K562 (cell line): ENCODE data around the gene GCGR. TPM values are rescaled to one million over a fixed set of nuclear protein-coding genes. Genes with fewer than 3 reads are reported as not detected.

Experiments
- FOSL1 ChIP-seq: fragments of 200-800 bp; sonication (Bioruptor generic); conservative IDR thresholded peaks from 2 replicates; pipeline ENCODE4 v1.6.1; 2016; ENCODE audit warnings: missing genetic modification characterization, missing compliant biosample characterization
- NR4A1 ChIP-seq, 2 experiments: fragments of 250-450 bp in 1 of 2; fragments of 450-650 bp in 1 of 2; sonication (Bioruptor Pico) in 1 of 2; IDR thresholded peaks; 2 replicates each; pipeline versions ENCODE4 v1.4.0 to v1.6.1; 2016 to 2020; ENCODE audit warnings: mild to moderate bottlenecking in 2 of 2, missing compliant biosample characterization in 1 of 2, missing genetic modification characterization in 1 of 2, moderate library complexity in 1 of 2
- RB1 ChIP-seq: fragments of 450-650 bp; IDR thresholded peaks from 2 replicates; pipeline ENCODE4 v1.6.1; 2017; ENCODE audit warnings: low read depth, mild to moderate bottlenecking
- RBM39 ChIP-seq: fragments of 200-400 bp; formaldehyde crosslinking; optimal IDR thresholded peaks from 2 replicates; pipeline ENCODE3; 2018; ENCODE audit warnings: low read depth, low read length
- RHOXF2B ChIP-seq: fragments of 250-450 bp; sonication (Bioruptor Pico); conservative IDR thresholded peaks from 2 replicates; pipeline ENCODE4 v1.5.1; 2021
- SRSF1 ChIP-seq: fragments of 200-400 bp; formaldehyde crosslinking; IDR thresholded peaks from 2 replicates; pipeline ENCODE4 v1.6.1; 2017; ENCODE audit warnings: mild to moderate bottlenecking, low read depth, low read length, moderate library complexity
- TGIF2 ChIP-seq: sonication (generic); formaldehyde crosslinking; IDR thresholded peaks from 2 replicates; pipeline ENCODE4 v1.8.1; 2022; ENCODE audit warnings: mild to moderate bottlenecking, missing genetic modification reagents, moderate library complexity
- ZKSCAN3 ChIP-seq: fragments of 250-450 bp; sonication (Bioruptor Pico); IDR thresholded peaks from 2 replicates; pipeline ENCODE4 v1.4.0; 2020
- ZNF197 ChIP-seq: fragments of 200-800 bp; sonication (Bioruptor generic); IDR thresholded peaks from 2 replicates; pipeline ENCODE4 v1.6.1; 2016; ENCODE audit warnings: low read depth, missing genetic modification characterization, missing compliant biosample characterization
- ZNF57 ChIP-seq: fragments of 450-650 bp; formaldehyde crosslinking; IDR thresholded peaks from 2 replicates; pipeline ENCODE4 v1.4.0; 2020; ENCODE audit warnings: mild to moderate bottlenecking, moderate library complexity
- polyA plus RNA-seq, 8 experiments: library from polyadenylated mRNA; depleted of rRNA in 4 of 8; stranded (reverse) in 5 of 8; unstranded in 3 of 8; fragments of >200 nt; fragmentation: Nextera tagmentation in 2 of 8; fragmentation: Illumina TruSeq in 1 of 8; extraction: Ambion mirVana in 2 of 8; extraction: Trizol in 1 of 8; gene quantifications; 2 replicates each; pipeline versions ENCODE4 v1.2.1 to v1.2.3, GENCODE V29; 2011 to 2014; ENCODE audit warnings: inconsistent platforms in 1 of 8, missing spikeins in 1 of 8
- total RNA-seq, 7 experiments: library from RNA; depleted of rRNA in 6 of 7; stranded (reverse); fragments of >200 nt in 6 of 7; fragmentation: Illumina TruSeq in 2 of 7; extraction: Trizol in 2 of 7; gene quantifications; 2 replicates each; pipeline versions ENCODE4 v1.2.1 to v1.2.3, GENCODE V29; 2011 to 2021; ENCODE audit warnings: low replicate concordance in 1 of 7
- TF ChIP-seq, protein P1 (sequence below): fragments of 250-450 bp; sonication (Bioruptor Pico); IDR thresholded peaks from 2 replicates; pipeline ENCODE4 v1.4.0; 2020; ENCODE audit warnings: mild to moderate bottlenecking, moderate library complexity
- TF ChIP-seq, protein P2 (sequence below): fragments of 450-650 bp; formaldehyde crosslinking; IDR thresholded peaks from 2 replicates; pipeline ENCODE4 v1.4.0; 2020; ENCODE audit warnings: mild to moderate bottlenecking, moderate library complexity
- TF ChIP-seq, protein P3 (sequence below): fragments of 450-650 bp; IDR thresholded peaks from 2 replicates; pipeline ENCODE4 v1.6.1; 2017; ENCODE audit warnings: antibody characterized with exemption, mild to moderate bottlenecking
- TF ChIP-seq, protein P4 (sequence below): fragments of 200-800 bp; sonication (Bioruptor generic); IDR thresholded peaks from 2 replicates; pipeline ENCODE4 v1.6.1; 2017; ENCODE audit warnings: missing genetic modification characterization, missing compliant biosample characterization
- TF ChIP-seq, protein P5 (sequence below), 2 experiments: fragments of 200-800 bp in 1 of 2; sonication (Bioruptor generic) in 1 of 2; sonication (generic) in 1 of 2; formaldehyde crosslinking in 1 of 2; IDR thresholded peaks in 1 of 2; conservative IDR thresholded peaks in 1 of 2; 2 replicates each; pipeline versions ENCODE4 v1.5.0 to v1.6.1; 2016 to 2020; ENCODE audit warnings: missing compliant biosample characterization in 1 of 2, missing genetic modification characterization in 1 of 2, missing genetic modification reagents in 1 of 2

GCGR gene
- total and polyA plus RNA-seq, 9 of the 15 experiments (the other 6 are each of a cell fraction or from before 2014, with no cell fraction given), result not detected

DNA sequence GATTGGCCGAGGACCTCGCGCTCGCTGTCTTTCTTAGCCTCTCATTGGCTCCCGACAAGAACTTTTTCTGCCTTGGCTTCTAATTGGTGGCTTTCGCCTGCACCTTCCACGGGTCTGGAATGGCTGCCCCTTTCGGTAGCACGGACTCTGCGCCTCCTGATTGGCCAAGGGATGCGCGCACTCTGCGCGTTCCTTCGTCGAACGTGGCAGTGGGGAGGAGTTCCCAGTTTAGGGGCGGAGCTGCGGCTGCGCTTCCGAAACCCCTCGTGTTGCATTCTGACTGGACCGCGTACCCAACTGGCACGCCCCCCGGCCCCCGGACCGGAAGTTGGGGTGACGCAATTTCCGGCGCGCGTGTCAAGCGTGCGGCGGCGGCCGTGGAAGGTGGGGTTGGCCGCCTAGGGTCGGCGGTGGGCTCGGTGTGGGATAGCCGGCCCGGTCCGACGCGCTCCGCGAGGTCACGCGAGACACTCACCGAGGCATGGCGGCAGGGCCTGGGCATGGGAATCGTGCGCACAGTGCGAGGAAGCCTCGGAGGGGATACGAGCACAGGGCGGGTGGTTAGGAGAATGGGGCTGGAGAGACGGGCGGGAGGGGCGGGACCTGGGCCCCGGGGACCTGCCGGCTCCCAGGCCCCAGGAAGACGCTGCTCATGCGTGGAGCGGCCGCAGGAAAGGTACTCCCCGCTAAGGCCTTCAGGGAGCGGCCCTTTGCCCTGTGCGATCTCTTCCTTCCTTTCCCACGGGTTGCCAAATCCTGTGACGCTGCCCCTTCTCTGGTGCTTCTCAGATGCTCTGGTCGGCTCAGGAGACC is 57.0 kb downstream of the GCGR start (continued):
- TF ChIP-seq TGIF2 (CRISPR knock-in tag) (no peak), RB1 (peak; percentile 88; the same call in 1 of the 2 replicates), RHOXF2B (no peak), ZNF57 (CRISPR knock-in tag) (0 out of 2 replicates have a peak, but pooled peaks have one; percentile 63), NR4A1 (CRISPR knock-in tag; IDR thresholded peaks at IDR 0.05) (peak; percentile 95; the same call in 1 of the 2 replicates), NR4A1 (tag; IDR thresholded peaks at IDR 0.05) (peak; percentile 98), SRSF1 (no peak), ZKSCAN3 (CRISPR knock-in tag) (no peak), FOSL1 (tag) (peak; percentile 69), ZNF197 (CRISPR knock-in tag) (peak; percentile 99), RBM39 (no peak)
- TF ChIP-seq, protein P1, sequence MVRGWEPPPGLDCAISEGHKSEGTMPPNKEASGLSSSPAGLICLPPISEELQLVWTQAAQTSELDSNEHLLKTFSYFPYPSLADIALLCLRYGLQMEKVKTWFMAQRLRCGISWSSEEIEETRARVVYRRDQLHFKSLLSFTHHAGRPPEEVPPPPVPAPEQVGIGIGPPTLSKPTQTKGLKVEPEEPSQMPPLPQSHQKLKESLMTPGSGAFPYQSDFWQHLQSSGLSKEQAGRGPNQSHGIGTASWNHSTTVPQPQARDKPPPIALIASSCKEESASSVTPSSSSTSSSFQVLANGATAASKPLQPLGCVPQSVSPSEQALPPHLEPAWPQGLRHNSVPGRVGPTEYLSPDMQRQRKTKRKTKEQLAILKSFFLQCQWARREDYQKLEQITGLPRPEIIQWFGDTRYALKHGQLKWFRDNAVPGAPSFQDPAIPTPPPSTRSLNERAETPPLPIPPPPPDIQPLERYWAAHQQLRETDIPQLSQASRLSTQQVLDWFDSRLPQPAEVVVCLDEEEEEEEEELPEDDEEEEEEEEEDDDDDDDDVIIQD (CRISPR knock-in tag), result peak; percentile 93; the same call in 1 of the 2 replicates
- TF ChIP-seq, protein P2, sequence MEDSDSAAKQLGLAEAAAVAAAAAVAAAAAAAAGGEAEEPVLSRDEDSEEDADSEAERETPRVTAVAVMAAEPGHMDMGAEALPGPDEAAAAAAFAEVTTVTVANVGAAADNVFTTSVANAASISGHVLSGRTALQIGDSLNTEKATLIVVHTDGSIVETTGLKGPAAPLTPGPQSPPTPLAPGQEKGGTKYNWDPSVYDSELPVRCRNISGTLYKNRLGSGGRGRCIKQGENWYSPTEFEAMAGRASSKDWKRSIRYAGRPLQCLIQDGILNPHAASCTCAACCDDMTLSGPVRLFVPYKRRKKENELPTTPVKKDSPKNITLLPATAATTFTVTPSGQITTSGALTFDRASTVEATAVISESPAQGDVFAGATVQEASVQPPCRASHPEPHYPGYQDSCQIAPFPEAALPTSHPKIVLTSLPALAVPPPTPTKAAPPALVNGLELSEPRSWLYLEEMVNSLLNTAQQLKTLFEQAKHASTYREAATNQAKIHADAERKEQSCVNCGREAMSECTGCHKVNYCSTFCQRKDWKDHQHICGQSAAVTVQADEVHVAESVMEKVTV (CRISPR knock-in tag), result no peak
- TF ChIP-seq, protein P3, sequence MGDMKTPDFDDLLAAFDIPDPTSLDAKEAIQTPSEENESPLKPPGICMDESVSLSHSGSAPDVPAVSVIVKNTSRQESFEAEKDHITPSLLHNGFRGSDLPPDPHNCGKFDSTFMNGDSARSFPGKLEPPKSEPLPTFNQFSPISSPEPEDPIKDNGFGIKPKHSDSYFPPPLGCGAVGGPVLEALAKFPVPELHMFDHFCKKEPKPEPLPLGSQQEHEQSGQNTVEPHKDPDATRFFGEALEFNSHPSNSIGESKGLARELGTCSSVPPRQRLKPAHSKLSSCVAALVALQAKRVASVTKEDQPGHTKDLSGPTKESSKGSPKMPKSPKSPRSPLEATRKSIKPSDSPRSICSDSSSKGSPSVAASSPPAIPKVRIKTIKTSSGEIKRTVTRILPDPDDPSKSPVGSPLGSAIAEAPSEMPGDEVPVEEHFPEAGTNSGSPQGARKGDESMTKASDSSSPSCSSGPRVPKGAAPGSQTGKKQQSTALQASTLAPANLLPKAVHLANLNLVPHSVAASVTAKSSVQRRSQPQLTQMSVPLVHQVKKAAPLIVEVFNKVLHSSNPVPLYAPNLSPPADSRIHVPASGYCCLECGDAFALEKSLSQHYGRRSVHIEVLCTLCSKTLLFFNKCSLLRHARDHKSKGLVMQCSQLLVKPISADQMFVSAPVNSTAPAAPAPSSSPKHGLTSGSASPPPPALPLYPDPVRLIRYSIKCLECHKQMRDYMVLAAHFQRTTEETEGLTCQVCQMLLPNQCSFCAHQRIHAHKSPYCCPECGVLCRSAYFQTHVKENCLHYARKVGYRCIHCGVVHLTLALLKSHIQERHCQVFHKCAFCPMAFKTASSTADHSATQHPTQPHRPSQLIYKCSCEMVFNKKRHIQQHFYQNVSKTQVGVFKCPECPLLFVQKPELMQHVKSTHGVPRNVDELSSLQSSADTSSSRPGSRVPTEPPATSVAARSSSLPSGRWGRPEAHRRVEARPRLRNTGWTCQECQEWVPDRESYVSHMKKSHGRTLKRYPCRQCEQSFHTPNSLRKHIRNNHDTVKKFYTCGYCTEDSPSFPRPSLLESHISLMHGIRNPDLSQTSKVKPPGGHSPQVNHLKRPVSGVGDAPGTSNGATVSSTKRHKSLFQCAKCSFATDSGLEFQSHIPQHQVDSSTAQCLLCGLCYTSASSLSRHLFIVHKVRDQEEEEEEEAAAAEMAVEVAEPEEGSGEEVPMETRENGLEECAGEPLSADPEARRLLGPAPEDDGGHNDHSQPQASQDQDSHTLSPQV, result no peak
- TF ChIP-seq, protein P4, sequence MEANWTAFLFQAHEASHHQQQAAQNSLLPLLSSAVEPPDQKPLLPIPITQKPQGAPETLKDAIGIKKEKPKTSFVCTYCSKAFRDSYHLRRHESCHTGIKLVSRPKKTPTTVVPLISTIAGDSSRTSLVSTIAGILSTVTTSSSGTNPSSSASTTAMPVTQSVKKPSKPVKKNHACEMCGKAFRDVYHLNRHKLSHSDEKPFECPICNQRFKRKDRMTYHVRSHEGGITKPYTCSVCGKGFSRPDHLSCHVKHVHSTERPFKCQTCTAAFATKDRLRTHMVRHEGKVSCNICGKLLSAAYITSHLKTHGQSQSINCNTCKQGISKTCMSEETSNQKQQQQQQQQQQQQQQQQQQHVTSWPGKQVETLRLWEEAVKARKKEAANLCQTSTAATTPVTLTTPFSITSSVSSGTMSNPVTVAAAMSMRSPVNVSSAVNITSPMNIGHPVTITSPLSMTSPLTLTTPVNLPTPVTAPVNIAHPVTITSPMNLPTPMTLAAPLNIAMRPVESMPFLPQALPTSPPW (CRISPR knock-in tag), result peak; percentile 95
- TF ChIP-seq, protein P5, sequence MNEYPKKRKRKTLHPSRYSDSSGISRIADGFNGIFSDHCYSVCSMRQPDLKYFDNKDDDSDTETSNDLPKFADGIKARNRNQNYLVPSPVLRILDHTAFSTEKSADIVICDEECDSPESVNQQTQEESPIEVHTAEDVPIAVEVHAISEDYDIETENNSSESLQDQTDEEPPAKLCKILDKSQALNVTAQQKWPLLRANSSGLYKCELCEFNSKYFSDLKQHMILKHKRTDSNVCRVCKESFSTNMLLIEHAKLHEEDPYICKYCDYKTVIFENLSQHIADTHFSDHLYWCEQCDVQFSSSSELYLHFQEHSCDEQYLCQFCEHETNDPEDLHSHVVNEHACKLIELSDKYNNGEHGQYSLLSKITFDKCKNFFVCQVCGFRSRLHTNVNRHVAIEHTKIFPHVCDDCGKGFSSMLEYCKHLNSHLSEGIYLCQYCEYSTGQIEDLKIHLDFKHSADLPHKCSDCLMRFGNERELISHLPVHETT (CRISPR knock-in tag; conservative IDR thresholded peaks at IDR 0.05 in 1 of 2, IDR thresholded peaks at IDR 0.05 in 1 of 2), result peak in 1 of 2 experiments; percentile 100; a peak in 2 of 4 replicates
